Measurements from ENCODE around the gene PALLD.

Gene PALLD

GRCh38 chr4:168585168-168586091 is 88.6 kb downstream of the PALLD start:
- DNase-seq (ENCODE audit: extremely low read depth in 1 of 2, low read depth in 1 of 2): no peak

- DNase-seq (ENCODE audit: extremely low read depth in 1 of 2, low read depth in 1 of 2): no peak
Measured at GRCh38 chr4:168586926-168587325, 90.1 kb downstream of the PALLD start.

- no peak for DNase-seq (ENCODE audit: extremely low read depth in 1 of 2, low read depth in 1 of 2)
Measured at GRCh38 chr4:168587411-168588125, 90.7 kb downstream of the PALLD start.

- DNase-seq (ENCODE audit: extremely low read depth in 1 of 2, low read depth in 1 of 2): no peak
Measured at GRCh38 chr4:168588916-168589531, 92.2 kb downstream of the PALLD start.

GRCh38 chr4:168592676-168593075 is 95.8 kb downstream of the PALLD start:
- DNase-seq (ENCODE audit: extremely low read depth in 1 of 2, low read depth in 1 of 2): no peak

GRCh38 chr4:168593399-168593798 is 96.5 kb downstream of the PALLD start:
- no peak for DNase-seq (ENCODE audit: extremely low read depth in 1 of 2, low read depth in 1 of 2)

GRCh38 chr4:168594121-168594520 is 97.3 kb downstream of the PALLD start:
- DNase-seq (ENCODE audit: extremely low read depth in 1 of 2, low read depth in 1 of 2): no peak

- no peak for DNase-seq (ENCODE audit: extremely low read depth in 1 of 2, low read depth in 1 of 2)
Measured at GRCh38 chr4:168598191-168598590, 101.3 kb downstream of the PALLD start.

GRCh38 chr4:168600796-168601583 is 104.1 kb downstream of the PALLD start:
- no peak for DNase-seq (ENCODE audit: extremely low read depth in 1 of 2, low read depth in 1 of 2)

GRCh38 chr4:168601899-168602298 is 105.0 kb downstream of the PALLD start:
- DNase-seq (ENCODE audit: extremely low read depth in 1 of 2, low read depth in 1 of 2): no peak

GRCh38 chr4:168604496-168605373 is 107.9 kb downstream of the PALLD start:
- no peak for DNase-seq (ENCODE audit: extremely low read depth in 1 of 2, low read depth in 1 of 2)

- no peak for DNase-seq (ENCODE audit: extremely low read depth in 1 of 2, low read depth in 1 of 2)
Measured at GRCh38 chr4:168605411-168605810, 108.6 kb downstream of the PALLD start.

GRCh38 chr4:168607215-168607614 is 110.4 kb downstream of the PALLD start:
- no peak for DNase-seq (ENCODE audit: extremely low read depth in 1 of 2, low read depth in 1 of 2)

- no peak for DNase-seq (ENCODE audit: extremely low read depth in 1 of 2, low read depth in 1 of 2)
Measured at GRCh38 chr4:168608771-168609170, 111.9 kb downstream of the PALLD start.

- no peak for DNase-seq (ENCODE audit: extremely low read depth in 1 of 2, low read depth in 1 of 2)
Measured at GRCh38 chr4:168609369-168609768, 112.5 kb downstream of the PALLD start.

GRCh38 chr4:168610911-168611530 is 114.2 kb downstream of the PALLD start:
- no peak for DNase-seq (ENCODE audit: extremely low read depth in 1 of 2, low read depth in 1 of 2)

- DNase-seq (ENCODE audit: extremely low read depth in 1 of 2, low read depth in 1 of 2): no peak
Measured at GRCh38 chr4:168612450-168613135, 115.7 kb downstream of the PALLD start.

- no peak for DNase-seq (ENCODE audit: extremely low read depth in 1 of 2, low read depth in 1 of 2)
Measured at GRCh38 chr4:168613869-168614268, 117.0 kb downstream of the PALLD start.
